Activated T-cell treated with anti-CD3 and anti-CD28 coated beads, Interleukin-2, amount 50 U/mL, for 1 hour (primary cell): Measurements from ENCODE around the gene MRPS27.

Experiments
- DNase-seq: peaks from one replicate; pipeline ENCODE4 v3.0.0-alpha.2; 2020

The MRPS27 gene

GRCh38 chr5:72286798-72287197 is 33.2 kb downstream of the MRPS27 start:
- DNase-seq, result no peak

GRCh38 chr5:72285424-72285821 is 34.6 kb downstream of the MRPS27 start:
- no peak for DNase-seq

DNA sequence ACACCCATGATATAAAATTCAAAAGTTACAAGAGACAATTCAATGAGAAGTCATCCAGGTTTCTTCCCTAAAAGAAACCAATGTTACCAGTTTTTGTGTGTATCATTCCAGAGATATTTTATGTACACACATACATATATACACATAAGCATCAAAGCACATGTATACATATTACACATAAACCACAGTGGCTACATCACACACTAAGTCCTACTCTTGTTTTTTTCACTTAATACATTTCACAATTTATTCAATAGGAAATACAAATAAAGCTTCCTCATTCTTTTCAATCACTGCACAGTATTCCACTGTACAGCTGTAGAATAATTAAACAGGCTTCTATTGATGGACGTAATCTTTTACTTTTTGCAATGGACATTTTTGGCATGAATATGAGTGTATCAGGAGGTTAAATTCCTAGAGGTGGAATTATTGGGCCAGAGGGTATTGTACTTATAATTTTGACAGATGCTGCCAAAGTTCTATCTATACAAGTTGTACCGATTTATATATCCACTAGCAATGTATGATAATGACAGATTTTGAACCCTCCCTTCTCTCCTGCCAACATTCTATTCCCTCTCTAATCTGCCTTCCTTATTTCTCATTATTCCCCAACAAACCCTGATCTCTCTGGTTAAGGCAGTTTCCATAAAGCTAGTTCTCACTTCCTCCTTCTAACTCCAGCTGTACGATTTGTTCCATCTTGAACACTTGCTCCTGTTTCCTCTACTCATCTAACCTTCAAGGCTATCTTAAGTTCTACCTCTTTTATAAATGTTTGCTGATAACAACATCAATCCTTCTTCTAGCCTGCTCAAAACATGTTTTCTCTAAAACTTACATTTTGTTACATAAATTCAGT is 35.2 kb downstream of the MRPS27 start:
- DNase-seq, result no peak

GRCh38 chr5:72283358-72283757 is 36.7 kb downstream of the MRPS27 start:
- no peak for DNase-seq

DNA sequence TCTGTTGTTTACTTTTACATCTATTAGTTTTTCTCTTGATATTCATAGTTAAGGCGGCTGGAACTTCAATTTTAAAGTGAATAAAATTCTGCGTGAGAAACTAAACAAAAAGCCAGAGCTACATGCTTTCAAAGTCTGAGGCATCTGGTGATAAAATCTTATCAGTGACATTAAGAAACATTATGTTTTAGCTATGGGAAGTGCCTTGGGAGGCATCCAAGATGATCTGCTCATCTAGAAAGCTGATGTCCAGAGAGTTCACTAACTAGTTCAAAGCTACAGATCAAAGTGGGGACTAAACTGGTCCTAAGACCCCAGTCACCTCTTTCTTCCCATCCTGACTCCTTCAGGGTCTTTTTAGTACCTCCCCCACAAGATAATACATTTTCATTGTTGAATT is 37.2 kb downstream of the MRPS27 start:
- DNase-seq, result no peak

DNA sequence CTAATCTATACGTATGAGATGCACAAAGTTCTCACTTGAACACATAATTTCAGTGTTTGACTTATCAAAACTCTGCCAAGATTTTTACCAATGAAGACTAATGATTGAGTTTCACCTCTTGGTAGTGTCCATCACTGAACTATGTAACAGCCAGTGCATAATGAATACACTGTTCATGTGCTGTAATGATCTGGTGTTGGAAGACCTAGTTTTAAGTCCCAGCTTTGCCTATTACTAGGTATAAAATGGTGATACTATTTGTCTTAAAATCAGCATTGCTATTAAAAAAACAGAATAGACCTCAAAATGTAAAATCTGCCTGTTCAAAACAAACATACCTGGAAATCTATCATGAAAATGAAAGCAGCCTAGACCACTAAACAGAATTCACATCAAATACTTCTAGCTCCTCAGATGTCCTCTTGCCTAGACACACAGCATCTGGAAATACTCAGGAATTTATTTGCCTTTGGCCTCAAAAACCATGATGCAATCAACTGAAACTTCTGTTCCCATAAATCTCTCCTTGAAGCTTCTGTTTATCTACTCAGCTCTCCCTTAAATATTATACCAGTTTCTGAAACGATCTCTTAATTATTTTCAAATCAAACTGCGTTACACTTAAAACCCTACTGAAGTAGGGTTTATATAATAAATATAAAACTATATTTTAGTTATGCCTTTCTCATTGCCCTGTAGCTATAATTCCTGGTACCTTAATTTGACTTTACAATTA is 38.1 kb downstream of the MRPS27 start:
- DNase-seq, result no peak

- DNase-seq, result no peak
These were observed 38.6 kb downstream of the MRPS27 start for GRCh38 chr5:72281430-72281763.

DNA sequence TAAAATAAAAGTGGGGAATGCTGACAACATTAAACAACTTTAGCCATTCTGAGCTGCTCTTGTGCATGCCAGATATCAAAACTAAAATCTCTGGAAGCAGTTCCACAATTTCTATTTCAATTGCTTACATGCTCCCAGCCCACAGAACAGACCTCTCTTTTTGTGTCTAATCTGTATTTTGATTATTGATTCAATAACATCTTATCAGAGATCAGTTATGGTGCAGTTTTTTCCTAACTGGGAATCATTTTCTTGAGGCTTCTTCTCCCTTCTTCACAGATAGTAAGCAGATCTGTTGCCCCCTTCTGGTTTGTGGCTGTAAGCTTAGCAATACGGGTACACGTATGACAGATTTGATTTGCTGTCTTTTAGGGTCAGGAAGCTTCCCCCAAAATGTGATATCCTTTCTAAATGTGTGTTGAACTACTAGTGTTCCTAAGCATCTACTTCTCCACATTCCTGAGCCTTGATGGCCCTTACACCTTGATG is 39.4 kb downstream of the MRPS27 start:
- DNase-seq, result no peak

DNA sequence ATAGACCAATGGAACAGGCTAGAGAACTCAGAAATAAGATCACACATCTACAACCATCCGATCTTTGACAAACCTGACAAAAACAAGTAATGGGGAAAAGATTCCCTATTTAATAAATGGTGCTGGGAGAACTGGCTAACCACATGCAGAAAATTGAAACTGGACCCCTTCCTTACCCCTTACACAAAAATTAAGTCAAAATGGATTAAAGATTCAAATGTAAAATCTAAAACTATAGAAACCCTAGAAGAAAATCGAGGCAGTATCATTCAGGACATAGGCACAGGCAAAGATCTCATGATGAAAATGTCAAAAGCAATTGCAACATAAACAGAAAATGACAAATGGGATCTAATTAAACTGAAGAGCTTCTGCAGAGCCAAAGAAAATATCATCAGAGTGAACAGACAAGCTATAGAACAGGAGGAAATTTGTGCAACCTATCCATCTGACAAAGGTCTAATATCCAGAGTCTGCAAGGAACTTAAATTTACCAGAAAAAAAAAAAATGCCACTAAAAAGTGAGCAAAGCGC is 43.8 kb downstream of the MRPS27 start:
- no peak for DNase-seq

DNA sequence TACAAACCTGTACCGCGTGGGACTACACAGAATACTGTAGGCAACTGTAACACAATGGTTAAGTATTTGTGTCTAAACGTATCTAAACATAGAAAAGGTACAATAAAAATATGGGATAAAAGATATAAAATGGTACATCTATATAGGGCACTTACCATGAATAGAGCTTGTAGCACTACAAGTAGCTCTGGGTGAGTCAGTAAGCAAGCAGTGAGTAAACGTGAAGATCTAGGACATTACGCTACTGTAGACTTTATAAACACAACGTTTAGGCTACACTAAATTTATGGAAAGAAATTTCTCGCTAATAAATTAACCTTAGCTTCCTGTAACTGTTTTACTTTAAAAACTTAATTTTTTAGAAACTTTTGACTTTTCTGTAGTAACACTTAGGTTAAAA is 46.5 kb downstream of the MRPS27 start:
- no peak for DNase-seq

GRCh38 chr5:72272398-72272797 is 47.6 kb downstream of the MRPS27 start:
- no peak for DNase-seq

- DNase-seq, result no peak
These were observed 48.3 kb downstream of the MRPS27 start for GRCh38 chr5:72271702-72272101.

GRCh38 chr5:72270037-72270436 is 50.0 kb downstream of the MRPS27 start:
- DNase-seq, result no peak

GRCh38 chr5:72269411-72269780 is 50.6 kb downstream of the MRPS27 start:
- DNase-seq, result no peak

DNA sequence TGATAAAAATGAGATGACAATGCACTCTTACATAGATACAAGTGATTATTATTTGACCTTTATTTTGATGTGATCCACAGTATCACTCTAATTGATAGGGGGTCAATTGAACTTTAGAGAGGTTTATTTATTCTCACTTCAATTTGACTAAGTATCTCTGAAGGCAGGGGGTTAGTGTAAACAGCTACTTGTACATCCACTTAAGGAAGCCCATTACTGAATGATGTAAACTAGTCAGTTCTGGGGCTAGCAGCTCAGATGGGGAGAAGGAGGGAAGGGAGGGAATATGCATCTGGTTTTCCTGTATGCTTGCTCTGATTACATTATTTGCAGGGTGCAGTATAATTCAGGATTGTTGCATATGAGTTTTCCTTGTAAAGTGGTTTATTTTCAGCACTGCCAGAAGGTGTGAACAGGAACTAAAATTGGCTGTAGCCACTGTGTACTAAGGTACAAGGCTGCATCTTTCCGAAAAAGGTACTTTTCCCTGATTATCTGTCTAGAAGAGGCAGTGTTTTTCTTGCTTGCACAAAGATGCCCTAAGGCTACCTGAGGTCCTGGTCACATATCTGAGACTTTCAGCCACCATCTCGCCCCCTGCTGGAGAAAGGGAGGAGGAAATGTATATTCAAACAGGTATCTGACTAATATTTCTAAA is 51.2 kb downstream of the MRPS27 start:
- DNase-seq, result no peak

GRCh38 chr5:72268260-72268659 is 51.8 kb downstream of the MRPS27 start:
- DNase-seq, result no peak

GRCh38 chr5:72267685-72268084 is 52.4 kb downstream of the MRPS27 start:
- no peak for DNase-seq

GRCh38 chr5:72266862-72267261 is 53.2 kb downstream of the MRPS27 start:
- DNase-seq, result no peak

DNA sequence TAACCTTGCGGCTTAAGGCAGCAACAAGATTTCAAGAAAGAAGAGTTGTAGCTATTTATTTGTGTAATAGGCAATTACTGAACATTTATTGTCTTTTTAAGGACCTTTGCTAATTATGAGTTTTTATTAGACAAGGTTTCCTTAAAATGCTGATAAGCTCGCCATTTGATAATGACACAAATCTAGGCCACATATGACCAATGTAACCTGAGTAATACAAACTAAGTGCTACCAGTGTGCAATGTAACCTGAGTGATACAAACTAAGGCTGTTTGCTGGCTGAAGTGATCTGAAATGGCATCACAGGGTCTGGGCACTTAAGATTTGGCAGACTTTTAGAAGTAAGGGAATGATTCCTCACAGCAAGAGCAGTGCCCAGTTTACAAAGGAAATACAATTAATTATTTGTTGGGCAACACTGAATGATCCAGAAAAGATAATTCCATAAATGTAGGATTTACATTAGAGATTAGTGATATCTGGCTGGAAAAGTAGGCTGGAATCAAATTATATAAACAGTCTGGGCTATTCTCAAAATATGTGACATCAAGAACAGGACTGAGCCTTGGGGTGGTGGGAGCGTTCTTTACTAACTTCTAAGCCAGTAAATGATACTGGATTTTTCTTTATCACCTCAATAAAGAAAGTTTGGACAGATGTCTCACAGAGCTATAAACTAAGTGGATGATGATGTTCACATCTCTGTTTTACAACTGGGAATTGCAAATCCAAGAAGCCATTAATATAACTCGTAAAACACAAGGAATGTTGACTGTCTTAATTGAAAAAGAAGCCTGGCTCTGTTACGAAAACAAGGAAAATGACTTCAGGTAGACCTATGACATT is 54.8 kb downstream of the MRPS27 start:
- DNase-seq, result no peak

GRCh38 chr5:72256536-72256935 is 63.5 kb downstream of the MRPS27 start:
- no peak for DNase-seq

GRCh38 chr5:72255670-72256069 is 64.4 kb downstream of the MRPS27 start:
- no peak for DNase-seq

DNA sequence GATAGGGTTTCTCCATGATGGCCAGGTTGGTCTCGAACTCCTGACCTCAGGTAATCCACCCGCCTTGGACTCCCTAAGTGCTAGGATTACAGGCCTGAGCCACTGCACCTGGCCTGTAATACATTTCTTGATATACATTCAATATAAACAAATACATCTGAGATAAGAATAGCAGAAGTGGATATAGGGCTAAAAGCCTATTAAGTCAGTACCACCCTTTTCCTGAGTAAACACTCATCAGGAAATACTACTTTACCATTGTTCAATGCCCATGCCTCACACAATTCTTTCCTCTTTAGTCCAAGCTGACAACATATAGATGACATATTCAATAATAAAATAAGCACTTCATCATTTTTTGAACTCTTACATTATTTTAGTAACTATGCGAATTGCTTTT is 64.8 kb downstream of the MRPS27 start:
- no peak for DNase-seq
